MCF 10A (cell line): ENCODE results near the gene BDKRB1. TPM values are rescaled to one million over a fixed set of nuclear protein-coding genes. Genes with fewer than 3 reads are reported as not detected.

ENCODE experiments used
- BruUV-seq: library from RNA; stranded (reverse); fragments of 400-500 nt; replicated peaks from 2 replicates; lab custom pipeline; 2021; lab: Mats Ljungman, UMichigan
- CTCF ChIA-PET: fragments of 300-600 bp; sonication (Branson Sonifier 250); formaldehyde crosslinking; extraction: SDS; loops from one replicate; lab custom pipeline; 2021; ENCODE audit warnings: antibody characterized with exemption, inconsistent platforms; lab: Yijun Ruan, JAX
- POLR2A ChIA-PET: fragments of 300-600, 350-650 bp; sonication (Branson Sonifier 250); formaldehyde crosslinking; extraction: SDS; loops from one replicate; lab custom pipeline; 2020; ENCODE audit warnings: antibody characterized with exemption, inconsistent platforms; lab: Yijun Ruan, JAX
- DNase-seq: peaks from one replicate; pipeline ENCODE4 v3.0.0-alpha.2; 2018; ENCODE audit not compliant: unreplicated experiment
- H3K27ac Mint-ChIP-seq: one replicate; pipeline ENCODE4 v1.8.0; 2022; ENCODE audit warnings: mild to moderate bottlenecking, low read depth, mixed read lengths; ENCODE audit not compliant: unreplicated experiment
- H3K27me3 Mint-ChIP-seq: one replicate; pipeline ENCODE4 v1.8.0; 2022; ENCODE audit warnings: mixed read lengths; ENCODE audit not compliant: insufficient read depth, unreplicated experiment
- H3K36me3 Mint-ChIP-seq: one replicate; pipeline ENCODE4 v1.8.0; 2022; ENCODE audit warnings: mild to moderate bottlenecking, moderate library complexity, mixed read lengths; ENCODE audit not compliant: insufficient read depth, unreplicated experiment
- H3K4me1 Mint-ChIP-seq: one replicate; pipeline ENCODE4 v1.8.0; 2022; ENCODE audit warnings: mixed read lengths; ENCODE audit not compliant: insufficient read depth, unreplicated experiment
- H3K4me3 Mint-ChIP-seq: one replicate; pipeline ENCODE4 v1.8.0; 2022; ENCODE audit warnings: mild to moderate bottlenecking, moderate library complexity, mixed read lengths; ENCODE audit not compliant: unreplicated experiment
- H3K9me3 Mint-ChIP-seq: one replicate; pipeline ENCODE4 v1.8.0; 2022; ENCODE audit warnings: mixed read lengths; ENCODE audit not compliant: unreplicated experiment
- intact Hi-C: fragments of 100-400 bp; cut with micrococcal nuclease; formaldehyde crosslinking; loops from 2 replicates; pipeline ENCODE4 v1.14.1; 2022
- total RNA-seq: library from RNA; stranded (reverse); gene quantifications from 2 replicates; pipeline ENCODE4 v1.2.3, GENCODE V29; 2022
- TF ChIP-seq, protein P1 (sequence below): fragments of 200-600 bp; IDR thresholded peaks from one replicate; pipeline ENCODE4 v1.8.0; 2022; ENCODE audit warnings: antibody characterized with exemption, mild to moderate bottlenecking; ENCODE audit not compliant: unreplicated experiment

The BDKRB1 gene
- total RNA-seq, 1 experiment from 2014 or later: 0.51 TPM

- no peaks in the 10 kb centered on the region for H3K27me3 Mint-ChIP-seq
- CTCF ChIA-PET: interaction anchor here (1.2 to 2.4 kb wide), 3 partner anchors 10 to 12 kb away, joined by 3 to 16 read pairs (median 4); no protein-coding TSS in a partner anchor
- BruUV-seq: no TSS peak
- no peak for DNase-seq
- TF ChIP-seq, protein P1, sequence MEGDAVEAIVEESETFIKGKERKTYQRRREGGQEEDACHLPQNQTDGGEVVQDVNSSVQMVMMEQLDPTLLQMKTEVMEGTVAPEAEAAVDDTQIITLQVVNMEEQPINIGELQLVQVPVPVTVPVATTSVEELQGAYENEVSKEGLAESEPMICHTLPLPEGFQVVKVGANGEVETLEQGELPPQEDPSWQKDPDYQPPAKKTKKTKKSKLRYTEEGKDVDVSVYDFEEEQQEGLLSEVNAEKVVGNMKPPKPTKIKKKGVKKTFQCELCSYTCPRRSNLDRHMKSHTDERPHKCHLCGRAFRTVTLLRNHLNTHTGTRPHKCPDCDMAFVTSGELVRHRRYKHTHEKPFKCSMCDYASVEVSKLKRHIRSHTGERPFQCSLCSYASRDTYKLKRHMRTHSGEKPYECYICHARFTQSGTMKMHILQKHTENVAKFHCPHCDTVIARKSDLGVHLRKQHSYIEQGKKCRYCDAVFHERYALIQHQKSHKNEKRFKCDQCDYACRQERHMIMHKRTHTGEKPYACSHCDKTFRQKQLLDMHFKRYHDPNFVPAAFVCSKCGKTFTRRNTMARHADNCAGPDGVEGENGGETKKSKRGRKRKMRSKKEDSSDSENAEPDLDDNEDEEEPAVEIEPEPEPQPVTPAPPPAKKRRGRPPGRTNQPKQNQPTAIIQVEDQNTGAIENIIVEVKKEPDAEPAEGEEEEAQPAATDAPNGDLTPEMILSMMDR: no peak
- intact Hi-C loops: no loop called here
- H3K4me3 Mint-ChIP-seq: no peak overlapping the region
- H3K9me3 Mint-ChIP-seq: no peaks in the 10 kb centered on the region
- H3K4me1 Mint-ChIP-seq: peaks cover 6% of the 10 kb centered on the region
- H3K27ac Mint-ChIP-seq: no peak overlapping the region
- POLR2A ChIA-PET: no interaction called here
- peaks cover 54% of the 10 kb centered on the region for H3K36me3 Mint-ChIP-seq
Measured at GRCh38 chr14:96285667-96286066, 29.7 kb downstream of the BDKRB1 start.

DNA sequence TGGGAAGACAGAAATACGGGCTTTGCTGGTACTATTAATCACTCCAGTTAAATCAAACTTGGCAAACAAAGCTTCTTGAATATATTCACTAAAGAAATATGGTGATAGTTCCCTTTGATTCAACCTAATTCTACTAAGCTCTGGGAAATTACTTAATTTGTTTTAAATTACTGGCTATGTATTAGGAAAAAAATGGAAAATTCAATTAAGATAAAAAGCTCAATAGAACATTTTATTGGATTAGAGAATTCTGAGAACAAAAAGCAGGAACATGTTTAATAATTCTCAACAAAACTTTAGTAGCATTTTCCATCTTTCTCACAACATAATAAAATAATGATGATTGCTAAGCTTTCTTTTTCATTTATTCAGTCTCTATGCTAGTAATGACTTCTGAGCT is 30.2 kb downstream of the BDKRB1 start:
- H3K27me3 Mint-ChIP-seq: no peaks in the 10 kb centered on the region
- no TSS peak for BruUV-seq
- intact Hi-C loops: no loop called here
- no peaks in the 10 kb centered on the region for H3K9me3 Mint-ChIP-seq
- ChIA-PET CTCF (interaction anchor here (0.7 to 2.4 kb wide), 4 partner anchors 10 to 230 kb away, joined by 4 to 16 read pairs (median 5); no protein-coding TSS in a partner anchor), POLR2A (interaction anchor here (0.5 kb wide), 1 partner anchor 257 kb away, joined by 3 read pairs; no protein-coding TSS in a partner anchor)
- H3K4me1 Mint-ChIP-seq: peaks cover 6% of the 10 kb centered on the region
- TF ChIP-seq, protein P1: no peak
- no peak for DNase-seq
- peak overlapping the region; percentile 12 for H3K27ac Mint-ChIP-seq
- no peak overlapping the region for H3K4me3 Mint-ChIP-seq
- H3K36me3 Mint-ChIP-seq: peaks cover 56% of the 10 kb centered on the region

DNA sequence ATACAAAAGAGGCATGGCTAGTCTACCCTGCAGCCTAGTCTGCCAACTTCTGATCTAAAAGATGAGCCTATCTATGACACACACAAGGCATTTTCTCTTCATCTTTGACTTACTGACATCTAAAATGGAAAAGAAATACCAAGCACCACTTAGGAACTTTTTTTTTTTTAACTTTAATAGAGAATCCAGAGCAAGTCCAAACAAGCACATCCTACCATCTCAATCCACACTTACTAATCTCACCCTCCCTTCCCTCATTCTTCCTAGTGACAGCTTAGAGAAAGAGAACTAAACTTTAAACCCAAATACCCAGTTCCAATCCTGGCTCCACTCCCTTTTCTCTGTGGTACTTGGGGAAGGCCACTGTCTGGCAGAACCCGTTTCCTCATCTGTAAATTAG is 31.8 kb downstream of the BDKRB1 start:
- peaks cover 6% of the 10 kb centered on the region for H3K4me1 Mint-ChIP-seq
- H3K27me3 Mint-ChIP-seq: no peaks in the 10 kb centered on the region
- no peak overlapping the region for H3K4me3 Mint-ChIP-seq
- no TSS peak for BruUV-seq
- peak overlapping the region; percentile 1 for H3K27ac Mint-ChIP-seq
- POLR2A ChIA-PET: interaction anchor here (0.6 kb wide), 1 partner anchor 12 kb away, joined by 4 read pairs; no protein-coding TSS in a partner anchor
- intact Hi-C loops: no loop called here
- DNase-seq: no peak
- CTCF ChIA-PET: interaction anchor here (0.6 to 1.1 kb wide), 4 partner anchors 10 to 726 kb away, joined by 3 to 4 read pairs (median 3); no protein-coding TSS in a partner anchor
- H3K9me3 Mint-ChIP-seq: no peaks in the 10 kb centered on the region
- TF ChIP-seq, protein P1: no peak
- peaks cover 66% of the 10 kb centered on the region for H3K36me3 Mint-ChIP-seq

- DNase-seq: no peak
- H3K4me3 Mint-ChIP-seq: no peak overlapping the region
- no peaks in the 10 kb centered on the region for H3K4me1 Mint-ChIP-seq
- no peak overlapping the region for H3K27ac Mint-ChIP-seq
- peaks cover 48% of the 10 kb centered on the region for H3K36me3 Mint-ChIP-seq
- TF ChIP-seq, protein P1: no peak
- BruUV-seq: no TSS peak
- POLR2A ChIA-PET: no interaction called here
- CTCF ChIA-PET: no interaction called here
- no peaks in the 10 kb centered on the region for H3K9me3 Mint-ChIP-seq
- intact Hi-C loops: no loop called here
- no peaks in the 10 kb centered on the region for H3K27me3 Mint-ChIP-seq
Measured at GRCh38 chr14:96294246-96294645, 38.2 kb downstream of the BDKRB1 start.
